HepG2 (cell line): ENCODE results near the gene TTLL6. TPM values are rescaled to one million over a fixed set of nuclear protein-coding genes. Genes with fewer than 3 reads are reported as not detected.

Source experiments
- ATAC-seq: fragments of 200-7000 bp; cut with Tn5 transposase; 3 replicates; pipeline ENCODE4 v1.9.1; 2020; ENCODE audit warnings: mild to moderate bottlenecking, moderate library complexity
- BruUV-seq: library from RNA; stranded (reverse); fragments of 400-500 nt; replicated peaks from 2 replicates; lab custom pipeline; 2021; lab: Mats Ljungman, UMichigan
- CTCF ChIA-PET: fragments of 300-600 bp; formaldehyde crosslinking; extraction: SDS; loops from one replicate; lab custom pipeline; 2021; ENCODE audit warnings: low total read pairs, inconsistent platforms, low intra/inter-chr PET ratio; lab: Yijun Ruan, JAX
- POLR2A ChIA-PET: fragments of 350-600 bp; sonication (Branson Sonifier 250); formaldehyde crosslinking; loops from one replicate; lab custom pipeline; 2020; ENCODE audit warnings: antibody characterized with exemption, inconsistent platforms; lab: Yijun Ruan, JAX
- DNase-seq: peaks from one replicate; pipeline ENCODE4 v3.0.0-alpha.2; 2015; ENCODE audit warnings: low spot score
- FAIRE-seq: peaks from 3 replicates; lab custom pipeline; 2011; peaks lifted over from hg19 to GRCh38; lab: Jason Lieb, UNC
- H2AFZ ChIP-seq: one replicate; pipeline ENCODE4 v1.6.1; 2011; ENCODE audit warnings: low read length, inconsistent platforms
- H3K27ac ChIP-seq: fragments of 300-600 bp; 3 replicates; pipeline ENCODE4 v1.8.0; 2011; ENCODE audit warnings: mixed run types, mild to moderate bottlenecking, mixed read lengths, low read length, inconsistent platforms; ENCODE audit not compliant: insufficient read depth; ENCODE audit errors: extremely low read length
- H3K27me3 ChIP-seq, 2 experiments: fragments of 200-600 bp in 1 of 2; 2 replicates in 1 of 2; 3 replicates in 1 of 2; pipeline versions ENCODE4 v1.6.0 to v1.8.0; 2011; ENCODE audit warnings: low read length in 2 of 2, mild to moderate bottlenecking in 2 of 2, moderate library complexity in 2 of 2, inconsistent platforms in 1 of 2; ENCODE audit not compliant: insufficient read depth in 2 of 2, control insufficient read depth in 1 of 2
- H3K36me3 ChIP-seq, 2 experiments: fragments of 200-600 bp in 1 of 2; replicated peaks in 1 of 2; 2 replicates in 1 of 2; 3 replicates in 1 of 2; pipeline versions ENCODE4 v1.5.1 to v1.8.0; 2011; ENCODE audit warnings: low read length in 2 of 2, inconsistent platforms in 1 of 2; ENCODE audit not compliant: insufficient read depth in 2 of 2, control insufficient read depth in 1 of 2
- H3K4me1 ChIP-seq: 2 replicates; pipeline ENCODE4 v1.5.1; 2012; ENCODE audit warnings: low read length, inconsistent platforms; ENCODE audit not compliant: insufficient read depth
- H3K4me2 ChIP-seq: 2 replicates; pipeline ENCODE4 v1.6.0; 2011; ENCODE audit warnings: low read depth, low read length, inconsistent platforms
- H3K4me3 ChIP-seq, 3 experiments: fragments of 200-600 bp in 1 of 3; sonication (generic), shearing (Covaris generic) in 1 of 3; replicated peaks in 1 of 3; 2 replicates each; pipeline ENCODE4 v1.5.1; 2011 to 2016; ENCODE audit warnings: low read length in 3 of 3, inconsistent platforms in 2 of 3, low read depth in 2 of 3, mild to moderate bottlenecking in 2 of 3, control low read depth in 1 of 3, mixed read lengths in 1 of 3; ENCODE audit not compliant: insufficient read depth in 1 of 3
- H3K79me2 ChIP-seq: one replicate; pipeline ENCODE4 v1.6.1; 2011; ENCODE audit warnings: low read length, inconsistent platforms; ENCODE audit not compliant: insufficient read depth
- H3K9ac ChIP-seq: 2 replicates; pipeline ENCODE4 v1.6.0; 2011; ENCODE audit warnings: mild to moderate bottlenecking, low read depth, low read length, inconsistent platforms; ENCODE audit not compliant: insufficient read depth
- H3K9me3 ChIP-seq: 2 replicates; pipeline ENCODE4 v1.5.1; 2012; ENCODE audit warnings: mild to moderate bottlenecking, low read length
- H4K20me1 ChIP-seq: 2 replicates; pipeline ENCODE4 v1.6.0; 2011; ENCODE audit warnings: inconsistent platforms, mild to moderate bottlenecking, low read length, moderate library complexity; ENCODE audit not compliant: insufficient read depth
- CEBPG ChIP-seq: IDR thresholded peaks from 2 replicates; pipeline ENCODE4 v1.6.1; 2016
- MAZ ChIP-seq, 2 experiments: sonication (generic) in 1 of 2; formaldehyde crosslinking in 1 of 2; IDR thresholded peaks; 2 replicates each; pipeline versions ENCODE4 v1.5.0 to v1.6.1; 2012 to 2020; ENCODE audit warnings: low read depth in 2 of 2, mild to moderate bottlenecking in 2 of 2, borderline replicate concordance in 1 of 2, improper control_type of control experiment in 1 of 2, low read length in 1 of 2, missing genetic modification reagents in 1 of 2, moderate library complexity in 1 of 2
- PHB2 ChIP-seq: fragments of 450-650 bp; IDR thresholded peaks from 2 replicates; pipeline ENCODE4 v1.6.1; 2018; ENCODE audit not compliant: partially characterized antibody
- ZBTB21 ChIP-seq: sonication (generic); formaldehyde crosslinking; IDR thresholded peaks from 2 replicates; pipeline ENCODE4 v1.4.0; 2020; ENCODE audit warnings: missing genetic modification reagents
- ZFP41 ChIP-seq: sonication (generic); formaldehyde crosslinking; IDR thresholded peaks from 2 replicates; pipeline ENCODE4 v1.4.0; 2020; ENCODE audit warnings: mild to moderate bottlenecking, missing genetic modification reagents, borderline replicate concordance
- ZNF557 ChIP-seq: sonication (generic); formaldehyde crosslinking; IDR thresholded peaks from 2 replicates; pipeline ENCODE4 v1.4.0; 2020; ENCODE audit warnings: missing genetic modification reagents
- ZNF616 ChIP-seq: sonication (generic); formaldehyde crosslinking; IDR thresholded peaks from 2 replicates; pipeline ENCODE4 v1.5.0; 2020; ENCODE audit warnings: low read depth, mild to moderate bottlenecking, missing genetic modification reagents
- ZSCAN9 ChIP-seq: IDR thresholded peaks from 2 replicates; pipeline ENCODE4 v1.6.1; 2016; ENCODE audit warnings: borderline replicate concordance
- WGBS: methylation state at CpG from one replicate; pipeline ENCODE4 v1.1.6; 2017; ENCODE audit warnings: low lambda C conversion rate; 5-methylcytosine and 5-hydroxymethylcytosine counted together
- in situ Hi-C: cut with HindIII; loops from 2 replicates; pipeline ENCODE4 v1.10.0; 2017; ENCODE audit warnings: low pct_unique_long_range_greater_than_20kb; ENCODE audit not compliant: extremely low pct_ligation_motif_present
- intact Hi-C: fragments of 100-400 bp; cut with micrococcal nuclease; formaldehyde crosslinking; loops from one replicate; pipeline ENCODE4 v1.10.0; 2022; ENCODE audit not compliant: unreplicated experiment
- polyA plus RNA-seq, 8 experiments: library from polyadenylated mRNA; depleted of rRNA in 3 of 8; stranded (reverse) in 7 of 8; unstranded in 1 of 8; fragments of >200 nt; fragmentation: Illumina TruSeq in 4 of 8; extraction: Trizol in 4 of 8; gene quantifications; 2 replicates each; pipeline versions ENCODE4 v1.2.1 to v1.2.3, GENCODE V29; 2011 to 2016; ENCODE audit warnings: low read depth in 4 of 8, missing spikeins in 1 of 8, mixed read lengths in 1 of 8; ENCODE audit not compliant: insufficient read depth in 1 of 8
- total RNA-seq, 5 experiments: library from RNA; depleted of rRNA; stranded (reverse); fragments of >200 nt; fragmentation: Illumina TruSeq; extraction: Trizol; gene quantifications; 2 replicates each; pipeline ENCODE4 v1.2.3, GENCODE V29; 2016; ENCODE audit warnings: low read depth in 1 of 5

The TTLL6 gene
- total and polyA plus RNA-seq, 2 of the 13 experiments (the other 11 are each of a cell fraction or from before 2014, with no cell fraction given): 0.04 to 0.08 TPM

DNA sequence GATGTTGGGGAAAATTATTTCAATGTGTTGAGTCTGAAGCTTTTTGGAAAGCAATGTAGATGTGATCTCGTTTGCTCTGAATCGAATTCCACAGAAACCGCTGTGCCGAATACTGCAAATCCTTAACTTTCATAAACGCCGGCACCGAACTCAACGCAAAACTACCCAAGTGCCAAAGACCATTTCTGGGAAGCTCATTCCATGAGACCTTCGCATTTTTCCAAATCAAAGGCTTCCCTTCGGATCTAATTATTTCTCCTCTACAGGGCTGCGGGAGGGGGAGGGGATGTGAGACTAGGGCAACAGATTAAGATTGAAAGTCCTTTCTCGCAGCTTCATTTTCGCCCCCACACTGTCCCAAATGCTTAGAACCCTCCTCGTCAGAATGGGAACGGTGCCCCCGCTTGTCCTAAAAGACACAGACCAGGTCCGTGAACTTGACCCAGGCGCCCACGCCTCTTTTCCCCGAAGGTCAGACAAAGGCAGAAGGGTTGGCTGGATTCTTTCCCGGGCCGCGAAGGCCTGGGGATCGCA, 98.7 kb downstream of the TTLL6 start:
- Histone ChIP-seq H3K36me3 (no peaks in the 10 kb centered on the region), H3K27me3 (peaks cover 8 to 40% of the 10 kb centered on the region in 2 experiments), H3K4me1 (peaks cover 11% of the 10 kb centered on the region), H3K79me2 (no peaks in the 10 kb centered on the region), H3K4me2 (no peak overlapping the region), H3K9ac (no peak overlapping the region), H3K9me3 (no peaks in the 10 kb centered on the region), H2AFZ (no peak overlapping the region), H4K20me1 (no peaks in the 10 kb centered on the region), H3K4me3 (no peak overlapping the region), H3K27ac (no peak overlapping the region)
- intact Hi-C loops (no loop called here), in situ Hi-C loops (no loop called here)
- POLR2A ChIA-PET: no interaction called here
- no peak for DNase-seq
- TF ChIP-seq ZSCAN9 (CRISPR knock-in tag) (no peak), MAZ (IDR thresholded peaks at IDR 0.05; ENCODE audit: borderline replicate concordance, low read depth, low read length) (no peak), MAZ (CRISPR knock-in tag; IDR thresholded peaks at IDR 0.05; ENCODE audit: low read depth) (no peak), ZBTB21 (no peak), ZFP41 (CRISPR knock-in tag) (no peak), CEBPG (CRISPR knock-in tag) (no peak), PHB2 (no peak), ZNF557 (CRISPR knock-in tag) (no peak), ZNF616 (CRISPR knock-in tag) (no peak)
- CTCF ChIA-PET: no interaction called here
- no peak for FAIRE-seq
- no TSS peak for BruUV-seq
- WGBS: 59% methylated on average over 24 of the region's 24 CpGs
- ATAC-seq: no peak
